IPS DF 19.7 (cell line): Measurements from ENCODE around the gene CCNL1.

Experiments
- DNase-seq: peaks from one replicate; pipeline ENCODE4 v3.0.0-alpha.2; 2013; ENCODE audit warnings: low read depth, low spot score

CCNL1 gene

GRCh38 chr3:157125101-157125500 is 34.8 kb downstream of the CCNL1 start:
- no peak for DNase-seq

DNA sequence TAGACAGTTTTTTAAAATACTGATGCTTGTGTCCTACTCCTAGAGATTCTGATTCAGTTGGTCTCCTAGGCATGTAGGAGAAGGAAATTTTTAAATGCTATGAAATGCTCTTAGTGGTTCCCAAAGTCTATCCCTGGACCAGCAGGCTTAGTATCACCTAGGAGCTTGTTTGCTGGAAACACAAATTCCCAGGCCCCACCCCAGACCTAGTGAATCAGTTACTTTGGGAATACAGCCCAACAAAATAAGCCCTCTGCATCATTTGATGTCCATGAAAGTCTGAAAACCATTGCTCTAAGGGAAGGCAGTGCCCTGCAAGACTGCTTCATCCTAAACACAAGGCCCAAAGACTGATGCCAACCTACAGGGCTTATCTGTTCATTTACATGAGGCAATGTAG is 36.3 kb downstream of the CCNL1 start:
- DNase-seq, result no peak

DNA sequence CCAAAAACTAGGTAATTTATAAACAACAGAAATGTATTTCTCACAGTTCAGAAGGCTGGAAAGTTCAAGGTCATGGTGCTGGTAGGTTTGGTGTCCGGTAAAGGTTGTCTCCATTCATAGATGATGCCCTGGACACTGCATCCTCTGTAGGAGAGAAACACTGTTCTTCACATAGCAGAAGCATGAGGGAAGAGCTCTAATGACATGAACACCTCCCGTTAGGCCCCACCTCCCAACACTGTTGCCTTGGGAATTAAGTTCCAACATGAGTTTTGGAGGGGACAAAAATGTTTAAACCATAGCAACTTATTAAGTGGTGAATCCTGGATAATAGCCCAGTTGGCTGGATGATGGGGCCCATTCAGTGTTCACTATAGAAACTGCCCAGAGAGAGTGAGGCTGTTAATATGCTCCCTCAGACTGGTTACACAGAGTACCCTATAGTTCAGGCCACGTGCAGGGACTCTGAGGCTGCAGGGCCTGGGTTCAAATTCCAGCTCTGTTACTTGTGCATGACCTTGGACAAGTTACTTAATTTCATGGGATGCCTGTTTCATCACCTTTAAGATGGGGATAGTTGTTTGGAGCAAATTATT is 37.0 kb downstream of the CCNL1 start:
- no peak for DNase-seq

DNA sequence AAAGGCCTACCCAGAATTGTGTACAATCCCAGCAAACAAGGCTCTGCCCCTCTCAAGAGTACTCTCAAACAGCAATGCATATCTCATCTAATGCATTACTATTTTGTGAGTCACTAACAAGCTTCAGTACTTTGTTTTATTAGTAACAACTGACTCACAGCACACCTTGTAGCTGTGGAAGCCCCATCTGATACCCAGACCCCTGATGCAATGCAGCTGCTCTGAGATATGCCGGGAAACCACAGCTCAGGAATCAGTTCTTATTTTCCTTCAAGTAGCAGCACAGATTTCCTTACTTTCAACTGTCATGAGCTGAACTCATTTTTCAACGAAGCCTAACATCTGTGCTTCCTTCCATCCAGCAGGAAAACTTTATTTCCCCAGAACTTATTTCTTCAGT is 37.8 kb downstream of the CCNL1 start:
- no peak for DNase-seq

DNA sequence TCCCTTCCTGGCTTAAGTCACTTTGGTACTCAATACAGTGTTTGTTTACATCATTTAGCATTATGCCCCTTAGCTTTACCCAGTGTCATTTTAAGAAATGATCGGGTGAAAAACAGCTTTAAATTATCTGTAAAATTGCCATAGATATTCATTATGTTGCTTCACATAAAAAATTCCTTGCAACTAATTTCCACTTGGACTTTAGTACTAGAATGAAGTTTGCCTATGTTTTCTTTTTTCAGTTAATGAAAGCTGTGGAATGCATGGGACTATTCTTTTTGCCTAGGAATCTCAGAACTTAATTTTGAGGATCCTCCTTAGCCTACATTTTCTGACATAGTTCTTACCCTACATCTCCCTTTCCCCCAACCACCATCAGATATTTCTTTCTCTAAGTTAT is 38.4 kb downstream of the CCNL1 start:
- DNase-seq, result no peak

DNA sequence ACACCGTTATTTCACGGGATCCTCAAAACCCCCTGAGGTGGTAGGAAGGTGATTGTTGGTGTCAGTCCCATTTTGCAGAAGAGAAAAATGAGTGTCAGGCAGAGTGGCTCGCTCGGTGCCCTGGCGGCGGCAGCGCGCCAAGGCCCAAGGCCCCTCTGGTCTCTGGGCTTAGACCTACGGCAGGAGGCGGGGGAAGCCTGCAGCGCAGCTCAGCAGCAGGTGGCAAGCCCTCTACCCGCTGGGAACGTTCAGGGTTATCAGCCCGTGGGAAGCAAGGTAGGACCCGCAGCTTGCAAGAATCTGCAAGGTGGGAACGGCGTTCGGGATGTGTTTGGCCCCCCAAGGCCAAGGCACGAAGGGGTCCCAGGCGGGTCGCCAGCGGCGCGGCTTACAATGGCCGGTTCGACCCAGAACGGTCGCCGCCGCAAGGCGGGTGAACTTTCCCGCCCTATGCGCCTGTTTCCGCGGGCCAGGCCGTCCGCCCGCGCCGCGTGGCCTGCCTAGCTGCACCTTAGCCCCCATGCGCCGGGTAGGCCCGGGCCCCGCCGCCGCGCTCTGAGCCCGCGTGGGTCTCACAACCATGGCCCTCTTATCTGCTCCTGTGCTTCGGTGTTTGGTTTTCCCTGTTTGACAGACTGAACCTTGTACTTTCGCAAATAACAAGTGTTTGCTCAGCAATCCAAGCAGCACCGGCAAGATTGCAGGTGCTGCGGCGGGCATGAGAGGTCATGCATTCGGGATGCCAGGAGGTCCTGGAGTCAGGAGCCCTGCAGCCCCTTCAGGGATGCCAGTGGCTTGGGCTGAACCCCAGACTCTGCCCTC is 39.7 kb downstream of the CCNL1 start:
- DNase-seq, result no peak

- no peak for DNase-seq
Measured at GRCh38 chr3:157119369-157119951, 40.5 kb downstream of the CCNL1 start.

- no peak for DNase-seq
Measured at GRCh38 chr3:157117875-157118654, 41.9 kb downstream of the CCNL1 start.

GRCh38 chr3:157117206-157117605 is 42.7 kb downstream of the CCNL1 start:
- no peak for DNase-seq

DNA sequence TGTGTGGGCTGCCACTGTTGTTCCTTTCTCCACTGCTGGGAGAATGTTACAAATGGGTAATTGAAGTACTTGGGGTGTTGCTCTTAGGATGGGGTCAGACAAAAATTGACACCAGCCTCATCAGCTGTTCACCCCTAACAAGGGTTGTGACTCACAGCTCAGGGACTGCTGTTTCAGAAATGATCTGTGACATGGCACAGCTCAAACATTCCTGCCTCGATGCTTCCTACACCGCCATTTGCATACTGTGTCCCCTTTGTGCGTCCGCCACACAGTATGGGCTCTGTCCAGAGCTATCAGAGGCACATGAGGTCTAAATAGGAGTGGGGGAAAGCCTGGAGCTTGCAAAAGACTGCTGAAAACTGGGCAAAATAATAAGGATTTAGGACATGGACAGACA is 43.9 kb downstream of the CCNL1 start:
- DNase-seq, result no peak

- DNase-seq, result no peak
Measured at GRCh38 chr3:157115069-157116006, 44.6 kb downstream of the CCNL1 start.

DNA sequence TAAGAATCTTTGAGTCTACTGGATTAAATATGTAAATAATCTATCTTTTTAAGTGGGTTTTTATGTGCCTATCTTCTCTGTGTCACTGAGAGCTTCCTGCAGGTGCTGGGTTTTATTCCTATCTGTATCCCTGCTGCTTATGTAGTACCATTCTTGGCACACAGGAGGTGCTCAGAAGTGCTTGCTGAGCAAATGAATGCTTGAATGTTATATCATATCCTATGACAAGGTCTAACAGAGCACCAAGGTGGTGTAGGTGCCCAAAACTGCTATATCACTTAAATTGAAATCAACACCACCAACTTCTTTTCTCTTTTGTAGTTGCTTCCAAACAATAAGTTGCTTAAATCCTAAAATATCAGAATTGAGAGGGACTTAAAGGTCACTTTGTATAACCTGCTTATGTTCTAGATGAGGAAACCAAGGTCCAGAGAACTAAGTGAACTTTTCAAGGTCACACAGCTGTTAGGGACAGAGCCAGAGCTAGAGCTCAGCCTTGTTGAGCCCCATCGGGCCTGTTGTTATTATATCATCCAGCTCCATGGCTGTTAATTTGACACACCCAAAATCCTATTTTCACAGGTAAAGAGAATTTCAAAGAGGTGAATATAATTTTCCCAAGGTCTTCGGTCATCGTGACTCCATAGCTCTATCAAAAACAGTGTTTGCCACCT is 46.0 kb downstream of the CCNL1 start:
- DNase-seq, result no peak

DNA sequence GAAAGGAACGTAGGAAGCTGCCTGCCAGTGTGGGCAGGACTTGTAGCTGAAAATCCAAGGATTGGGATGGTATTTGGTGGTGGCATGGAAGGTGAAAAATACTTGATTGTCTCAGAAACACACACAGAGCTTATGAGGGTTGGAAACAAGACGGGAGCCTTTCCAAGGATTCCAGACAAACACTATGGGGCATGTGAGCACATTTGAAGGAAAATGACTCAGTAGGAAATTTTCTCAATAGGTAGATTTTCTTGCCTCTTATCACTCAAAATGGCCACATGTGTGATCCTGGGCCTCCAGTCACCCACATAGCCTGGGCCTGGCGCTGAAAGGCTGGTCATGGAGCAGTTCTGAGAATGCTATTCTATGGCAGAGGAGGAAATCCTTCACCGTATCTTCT is 47.4 kb downstream of the CCNL1 start:
- no peak for DNase-seq

- DNase-seq, result no peak
Measured at GRCh38 chr3:157111518-157111917, 48.4 kb downstream of the CCNL1 start.

GRCh38 chr3:157110761-157111278 is 49.1 kb downstream of the CCNL1 start:
- DNase-seq, result no peak

DNA sequence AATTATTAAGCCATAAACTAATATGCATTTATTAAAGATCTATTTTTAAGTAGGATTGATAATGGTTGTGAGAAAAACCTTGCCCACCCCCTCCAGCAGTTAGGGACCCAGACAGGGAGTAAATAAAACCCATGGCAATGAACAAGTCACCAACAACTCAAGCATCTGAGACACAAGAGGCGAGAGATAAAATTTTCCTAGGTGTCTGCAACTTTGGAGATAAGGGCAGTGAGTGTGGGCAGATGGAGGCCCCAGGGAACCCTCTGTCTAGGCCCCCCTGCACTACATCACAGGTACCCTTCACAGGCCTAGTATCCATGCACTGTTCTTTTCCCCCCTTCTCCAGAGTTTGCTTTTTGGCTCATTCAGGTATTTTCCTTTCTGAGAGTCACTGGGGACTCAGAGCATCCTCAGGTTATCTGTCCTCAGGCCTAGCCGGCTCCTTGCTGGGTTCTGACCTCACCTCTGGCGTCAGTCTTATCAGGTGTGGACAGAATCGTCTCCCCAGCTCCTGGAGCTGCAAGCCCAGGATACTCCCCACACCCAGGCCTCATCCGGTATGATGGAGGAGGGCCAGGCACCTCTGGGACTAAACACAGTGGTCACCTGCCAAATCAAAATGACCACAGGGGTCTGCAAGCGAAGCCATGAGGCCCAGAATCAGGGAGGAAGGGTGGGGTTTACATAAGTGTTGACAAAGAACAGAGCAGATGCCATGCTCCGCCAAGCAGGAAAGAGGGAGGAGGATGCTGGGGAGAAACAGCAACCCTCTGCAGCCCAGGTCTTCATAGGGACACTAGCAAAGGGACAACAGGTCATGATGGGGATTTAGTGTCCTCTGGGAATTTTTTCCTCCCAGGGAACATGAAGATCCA is 50.4 kb downstream of the CCNL1 start:
- no peak for DNase-seq

GRCh38 chr3:157107644-157108133 is 52.3 kb downstream of the CCNL1 start:
- no peak for DNase-seq

DNA sequence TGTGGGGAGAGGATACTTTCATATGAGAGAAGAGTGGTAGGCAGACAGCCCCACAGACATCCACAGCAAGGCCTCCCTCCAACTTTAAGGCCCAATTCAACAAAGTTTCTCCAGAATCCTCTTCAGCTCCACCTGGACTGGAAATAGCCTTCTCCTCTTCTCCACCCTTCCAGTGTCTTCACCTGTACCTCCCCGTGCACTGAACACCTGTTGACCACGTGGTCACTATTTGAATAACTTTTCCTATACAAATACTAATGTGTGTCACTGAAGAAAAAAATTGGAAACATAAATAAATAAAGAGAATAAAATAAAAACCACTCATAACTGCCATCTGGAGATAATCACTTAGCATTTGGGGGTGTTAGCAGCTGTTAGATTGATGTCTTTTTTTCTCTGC is 52.9 kb downstream of the CCNL1 start:
- DNase-seq, result no peak
